Measurements from ENCODE around the gene ACAA1.

The ACAA1 gene

GRCh38 chr3:38136777-38137614 is at the start of gene ACAA1:
TSS of gene ACAA1 (minus strand) at chr3:38137127. CDS start at chr3:38137035, 92 bp downstream.
- H3K4me3 ChIP-seq (ENCODE audit: low read length): peak within 1 kb of the TSS; percentile 92
- H3K9me3 ChIP-seq (ENCODE audit: control insufficient read depth, low read length): no peaks in the 10 kb centered on the region
- H3K27me3 ChIP-seq (replicated peaks; ENCODE audit: control insufficient read depth, insufficient read depth, low read length): no peaks in the 10 kb centered on the region
- H3K36me3 ChIP-seq (ENCODE audit: control insufficient read depth, insufficient read depth, low read length, severe bottlenecking): peaks cover 41% of the 10 kb centered on the region
- H3K4me1 ChIP-seq (ENCODE audit: control insufficient read depth, insufficient read depth, low read length): peaks cover 45% of the 10 kb centered on the region
- DNase-seq (ENCODE audit: low read depth): peak; percentile 100
- H3K9ac ChIP-seq (ENCODE audit: low read length): peak within 1 kb of the TSS; percentile 93

DNA sequence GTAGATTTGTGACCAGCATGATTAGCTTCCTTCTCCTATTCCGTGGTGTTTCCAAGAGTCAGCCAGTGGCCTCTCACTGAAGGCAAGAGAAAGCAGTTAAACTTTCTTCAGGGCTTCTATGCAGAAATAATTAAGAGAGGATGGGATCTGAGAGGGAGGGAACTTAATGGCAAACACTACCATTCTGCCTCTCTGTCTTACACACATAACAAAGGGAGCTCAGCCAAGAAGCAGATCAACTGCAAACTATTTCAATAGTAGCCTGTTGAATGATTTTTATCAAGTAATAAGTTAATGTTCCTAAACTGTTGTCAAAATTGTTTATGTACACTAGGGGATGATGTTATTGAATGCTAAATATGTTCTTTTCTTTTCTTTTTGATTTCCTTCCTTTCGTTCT is 40.3 kb upstream of the ACAA1 start:
- Histone ChIP-seq H3K36me3 (ENCODE audit: control insufficient read depth, insufficient read depth, low read length, severe bottlenecking) (peaks cover 4% of the 10 kb centered on the region), H3K4me3 (ENCODE audit: low read length) (no peak overlapping the region), H3K27me3 (replicated peaks; ENCODE audit: control insufficient read depth, insufficient read depth, low read length) (no peaks in the 10 kb centered on the region), H3K9me3 (ENCODE audit: control insufficient read depth, low read length) (no peaks in the 10 kb centered on the region), H3K4me1 (ENCODE audit: control insufficient read depth, insufficient read depth, low read length) (peaks cover 31% of the 10 kb centered on the region), H3K9ac (ENCODE audit: low read length) (no peak overlapping the region)
- DNase-seq (ENCODE audit: low read depth): peak; percentile 30

- H3K9me3 ChIP-seq (ENCODE audit: control insufficient read depth, low read length): no peaks in the 10 kb centered on the region
- H3K27me3 ChIP-seq (replicated peaks; ENCODE audit: control insufficient read depth, insufficient read depth, low read length): no peaks in the 10 kb centered on the region
- H3K4me1 ChIP-seq (ENCODE audit: control insufficient read depth, insufficient read depth, low read length): peaks cover 50% of the 10 kb centered on the region
- H3K36me3 ChIP-seq (ENCODE audit: control insufficient read depth, insufficient read depth, low read length, severe bottlenecking): no peaks in the 10 kb centered on the region
- no peak for DNase-seq (ENCODE audit: low read depth)
- no peak overlapping the region for H3K9ac ChIP-seq (ENCODE audit: low read length)
- no peak overlapping the region for H3K4me3 ChIP-seq (ENCODE audit: low read length)
These were observed 37.0 kb upstream of the ACAA1 start for GRCh38 chr3:38173834-38174418.

GRCh38 chr3:38171622-38172021 is 34.7 kb upstream of the ACAA1 start:
- Histone ChIP-seq H3K9ac (ENCODE audit: low read length) (no peak overlapping the region), H3K9me3 (ENCODE audit: control insufficient read depth, low read length) (no peaks in the 10 kb centered on the region), H3K4me1 (ENCODE audit: control insufficient read depth, insufficient read depth, low read length) (peaks cover 63% of the 10 kb centered on the region), H3K36me3 (ENCODE audit: control insufficient read depth, insufficient read depth, low read length, severe bottlenecking) (no peaks in the 10 kb centered on the region), H3K27me3 (replicated peaks; ENCODE audit: control insufficient read depth, insufficient read depth, low read length) (no peaks in the 10 kb centered on the region), H3K4me3 (ENCODE audit: low read length) (no peak overlapping the region)
- DNase-seq (ENCODE audit: low read depth): no peak

DNA sequence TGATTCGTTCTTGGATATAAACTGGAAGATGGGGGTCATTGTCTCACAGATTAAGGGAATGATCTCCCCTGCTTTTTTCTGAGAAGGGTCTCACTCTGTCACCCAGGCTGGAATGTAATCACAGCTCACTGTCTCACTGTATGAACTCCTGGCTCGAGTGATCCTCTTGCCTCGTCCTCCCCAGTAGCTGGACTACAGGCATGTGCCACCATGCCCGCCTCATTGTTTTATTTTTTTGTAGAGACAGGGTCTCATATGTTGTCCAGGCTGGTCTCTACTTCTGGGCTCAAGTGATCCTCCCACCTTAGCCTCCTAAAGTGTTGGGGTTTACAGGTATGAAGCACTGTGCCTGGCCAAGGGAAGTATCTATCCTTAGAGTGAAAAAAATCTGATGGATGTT is 33.8 kb upstream of the ACAA1 start:
- Histone ChIP-seq H3K36me3 (ENCODE audit: control insufficient read depth, insufficient read depth, low read length, severe bottlenecking) (no peaks in the 10 kb centered on the region), H3K27me3 (replicated peaks; ENCODE audit: control insufficient read depth, insufficient read depth, low read length) (no peaks in the 10 kb centered on the region), H3K4me1 (ENCODE audit: control insufficient read depth, insufficient read depth, low read length) (peaks cover 63% of the 10 kb centered on the region), H3K9ac (ENCODE audit: low read length) (no peak overlapping the region), H3K9me3 (ENCODE audit: control insufficient read depth, low read length) (no peaks in the 10 kb centered on the region), H3K4me3 (ENCODE audit: low read length) (no peak overlapping the region)
- DNase-seq (ENCODE audit: low read depth): no peak

GRCh38 chr3:38169027-38169317 is 32.0 kb upstream of the ACAA1 start:
- Histone ChIP-seq H3K4me1 (ENCODE audit: control insufficient read depth, insufficient read depth, low read length) (peaks cover 53% of the 10 kb centered on the region), H3K9me3 (ENCODE audit: control insufficient read depth, low read length) (no peaks in the 10 kb centered on the region), H3K36me3 (ENCODE audit: control insufficient read depth, insufficient read depth, low read length, severe bottlenecking) (no peaks in the 10 kb centered on the region), H3K4me3 (ENCODE audit: low read length) (peak overlapping the region; percentile 86), H3K9ac (ENCODE audit: low read length) (peak overlapping the region; percentile 61), H3K27me3 (replicated peaks; ENCODE audit: control insufficient read depth, insufficient read depth, low read length) (no peaks in the 10 kb centered on the region)
- DNase-seq (ENCODE audit: low read depth): no peak

DNA sequence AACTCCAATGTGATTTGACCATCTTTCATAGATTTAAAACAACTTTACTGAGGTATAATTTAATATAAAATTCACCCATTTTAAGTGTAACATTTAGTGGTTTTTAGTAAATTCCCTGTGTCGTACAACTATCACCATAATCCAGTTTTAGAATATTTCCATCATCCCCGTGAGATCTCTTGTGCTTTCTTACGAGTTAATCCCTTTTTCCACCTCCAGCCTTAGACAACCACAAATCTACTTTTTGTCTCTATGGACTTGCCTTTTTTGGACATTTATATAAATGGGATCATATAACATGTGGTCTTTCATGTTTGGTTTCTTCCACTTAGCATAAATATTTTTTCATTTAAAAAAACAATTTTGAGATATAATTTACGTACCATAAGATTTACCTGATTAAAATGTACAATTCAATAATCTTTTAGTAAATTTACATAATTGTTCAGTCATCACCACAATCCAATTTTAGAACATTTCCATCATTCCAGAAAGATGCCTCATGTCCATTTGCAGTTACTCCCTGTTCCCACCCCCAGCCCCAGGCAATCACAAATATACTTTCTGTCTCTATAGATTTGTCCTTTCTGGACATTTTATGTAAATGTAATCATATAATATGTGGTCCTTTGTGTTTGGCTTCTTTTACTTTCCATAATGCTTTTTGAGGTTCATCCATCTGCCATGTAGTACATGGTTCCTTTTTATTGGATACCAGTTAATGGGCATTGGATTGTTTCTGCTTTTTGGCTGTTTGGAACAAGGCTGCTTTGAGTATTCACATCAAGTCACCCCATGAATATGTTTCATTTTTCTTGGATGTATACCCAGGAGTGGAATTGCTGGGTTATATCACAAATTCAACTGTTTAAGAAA is 31.5 kb upstream of the ACAA1 start:
- H3K27me3 ChIP-seq (replicated peaks; ENCODE audit: control insufficient read depth, insufficient read depth, low read length): no peaks in the 10 kb centered on the region
- peak overlapping the region; percentile 86 for H3K4me3 ChIP-seq (ENCODE audit: low read length)
- no peaks in the 10 kb centered on the region for H3K9me3 ChIP-seq (ENCODE audit: control insufficient read depth, low read length)
- H3K9ac ChIP-seq (ENCODE audit: low read length): peak overlapping the region; percentile 61
- H3K36me3 ChIP-seq (ENCODE audit: control insufficient read depth, insufficient read depth, low read length, severe bottlenecking): no peaks in the 10 kb centered on the region
- peaks cover 49% of the 10 kb centered on the region for H3K4me1 ChIP-seq (ENCODE audit: control insufficient read depth, insufficient read depth, low read length)
- DNase-seq (ENCODE audit: low read depth): peak; percentile 87

DNA sequence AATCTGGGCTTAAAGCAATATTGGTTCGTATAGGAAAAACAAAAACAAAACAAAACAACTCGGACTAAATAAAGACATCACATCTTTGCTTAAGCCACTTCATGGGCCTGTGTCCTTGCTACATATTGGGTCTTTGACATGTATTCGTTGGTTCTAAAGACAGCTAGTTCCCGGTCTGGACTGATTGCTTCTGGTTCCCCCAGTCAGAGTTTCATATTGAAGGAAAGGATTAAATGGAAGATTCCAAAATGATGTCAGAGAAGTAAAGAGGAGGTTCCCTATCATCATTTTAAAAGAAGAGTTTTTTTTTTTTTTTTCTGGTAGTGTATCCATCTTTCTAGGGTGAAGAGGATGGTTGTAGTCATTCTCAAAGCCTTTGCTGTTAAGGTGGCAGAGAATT is 30.7 kb upstream of the ACAA1 start:
- Histone ChIP-seq H3K4me3 (ENCODE audit: low read length) (peak overlapping the region; percentile 86), H3K9ac (ENCODE audit: low read length) (peak overlapping the region; percentile 61), H3K4me1 (ENCODE audit: control insufficient read depth, insufficient read depth, low read length) (peaks cover 45% of the 10 kb centered on the region), H3K27me3 (replicated peaks; ENCODE audit: control insufficient read depth, insufficient read depth, low read length) (no peaks in the 10 kb centered on the region), H3K36me3 (ENCODE audit: control insufficient read depth, insufficient read depth, low read length, severe bottlenecking) (no peaks in the 10 kb centered on the region), H3K9me3 (ENCODE audit: control insufficient read depth, low read length) (no peaks in the 10 kb centered on the region)
- peak; percentile 20 for DNase-seq (ENCODE audit: low read depth)

DNA sequence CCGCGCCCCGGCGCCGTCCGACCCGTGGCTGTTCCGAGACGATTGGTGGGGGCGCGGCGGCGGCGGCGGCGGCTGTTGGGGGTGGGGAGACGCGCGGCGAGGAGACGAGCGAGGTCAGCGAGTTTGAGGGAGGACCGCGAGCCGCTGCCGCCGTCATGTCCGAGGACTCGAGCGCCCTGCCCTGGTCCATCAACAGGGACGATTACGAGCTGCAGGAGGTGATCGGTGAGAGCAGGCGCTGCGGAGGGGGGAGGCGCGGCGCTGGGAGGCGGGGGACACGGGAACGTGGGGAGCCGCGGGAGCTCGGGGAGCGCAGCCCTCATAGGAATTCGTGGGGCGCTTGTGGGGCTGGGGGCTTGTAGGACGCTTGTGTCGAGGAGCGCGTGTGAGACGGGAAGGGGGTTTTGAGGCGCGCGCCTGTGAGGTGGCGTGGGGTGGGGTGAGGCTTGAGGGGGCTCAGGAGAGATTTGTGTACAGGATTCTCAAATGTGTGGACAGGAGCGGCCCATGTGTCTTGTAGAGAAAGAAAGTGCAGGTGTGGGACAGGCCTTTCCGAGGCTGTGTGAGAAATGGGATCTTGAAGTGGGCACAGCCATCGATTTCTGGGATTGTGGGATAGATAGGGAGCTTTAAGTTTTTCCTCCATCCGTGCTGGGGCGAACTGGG is 28.9 kb upstream of the ACAA1 start:
- Histone ChIP-seq H3K27me3 (replicated peaks; ENCODE audit: control insufficient read depth, insufficient read depth, low read length) (no peaks in the 10 kb centered on the region), H3K9ac (ENCODE audit: low read length) (peak overlapping the region; percentile 92), H3K4me1 (ENCODE audit: control insufficient read depth, insufficient read depth, low read length) (peaks cover 31% of the 10 kb centered on the region), H3K9me3 (ENCODE audit: control insufficient read depth, low read length) (no peaks in the 10 kb centered on the region), H3K4me3 (ENCODE audit: low read length) (peak overlapping the region; percentile 86), H3K36me3 (ENCODE audit: control insufficient read depth, insufficient read depth, low read length, severe bottlenecking) (no peaks in the 10 kb centered on the region)
- peak; percentile 74 for DNase-seq (ENCODE audit: low read depth)

- H3K27me3 ChIP-seq (replicated peaks; ENCODE audit: control insufficient read depth, insufficient read depth, low read length): no peaks in the 10 kb centered on the region
- peak; percentile 100 for DNase-seq (ENCODE audit: low read depth)
- H3K9me3 ChIP-seq (ENCODE audit: control insufficient read depth, low read length): no peaks in the 10 kb centered on the region
- H3K36me3 ChIP-seq (ENCODE audit: control insufficient read depth, insufficient read depth, low read length, severe bottlenecking): no peaks in the 10 kb centered on the region
- H3K9ac ChIP-seq (ENCODE audit: low read length): peak within 1 kb of the TSS; percentile 92
- H3K4me3 ChIP-seq (ENCODE audit: low read length): peak within 1 kb of the TSS; percentile 86
- peaks cover 31% of the 10 kb centered on the region for H3K4me1 ChIP-seq (ENCODE audit: control insufficient read depth, insufficient read depth, low read length)
These were observed 28.2 kb upstream of the ACAA1 start, which contains the start of gene OXSR1 for GRCh38 chr3:38164952-38165721. TSS of gene OXSR1 (plus strand) at chr3:38165537. CDS start at chr3:38165877, 340 bp downstream.
